Measurements from ENCODE around the gene GIT1. TPM values are rescaled to one million over a fixed set of nuclear protein-coding genes. Genes with fewer than 3 reads are reported as not detected.

Gene GIT1
- total RNA-seq, 1 donor from 2014 or later: 39.8 TPM

DNA sequence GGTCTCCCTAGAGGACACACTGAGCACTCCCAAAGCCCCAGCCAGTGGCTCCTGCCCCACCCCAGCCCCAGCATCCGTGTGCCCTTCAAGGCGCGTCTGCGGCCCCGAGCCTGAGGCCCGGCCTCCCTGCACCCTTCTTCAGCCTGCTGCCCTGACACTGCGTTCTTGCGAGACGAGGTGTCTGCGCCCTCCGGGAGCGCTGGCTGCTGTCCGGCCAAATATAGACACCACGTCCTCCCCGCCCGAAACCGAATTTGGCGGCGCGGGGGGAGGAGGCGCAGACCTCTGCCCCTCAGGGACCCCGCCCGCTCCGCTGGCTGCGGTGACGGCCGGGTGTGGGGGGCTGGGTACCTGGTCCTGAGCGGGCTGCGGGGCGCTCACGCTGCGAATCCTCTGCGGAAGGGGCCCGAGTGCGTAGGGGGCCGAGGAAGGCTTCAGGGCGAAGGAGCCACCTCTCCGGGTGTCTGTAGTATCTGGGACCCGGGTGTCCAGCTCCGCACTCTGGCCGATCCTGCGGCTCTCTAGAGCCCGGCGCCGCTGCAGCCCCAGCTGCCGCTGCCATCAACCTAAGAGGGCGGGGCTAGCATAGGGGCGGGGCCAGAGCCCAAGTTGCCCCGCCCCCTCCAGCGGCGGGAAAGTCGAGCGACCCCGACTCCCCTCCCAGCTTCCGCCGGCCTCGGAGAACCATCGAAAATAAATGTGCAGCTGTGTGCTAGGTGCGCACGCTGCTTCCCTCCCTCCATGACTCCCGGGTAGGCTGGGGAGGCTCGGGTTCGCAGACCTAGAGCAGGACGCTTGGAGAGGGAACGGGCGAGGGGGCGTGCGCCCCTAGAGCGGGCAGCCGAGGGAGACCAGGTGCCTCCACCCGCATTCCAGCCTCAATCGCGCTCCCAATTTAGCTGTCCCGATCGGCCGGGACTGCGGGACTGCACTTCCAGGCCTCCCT lies 33.2 kb upstream of the GIT1 start, which contains the start of gene CORO6:
Gene CORO6 (minus strand): TSS at position 576 of the 946 bp plus-strand sequence. CDS start 1,491 bp downstream, outside the sequence.
- Histone ChIP-seq H3K4me3 (peak within 1 kb of the TSS; percentile 65 to 71), H3K9me3 (no peaks in the 10 kb centered on the region), H3K36me3 (no peaks in the 10 kb centered on the region), H3K27ac (peak within 1 kb of the TSS; percentile 70), H3K27me3 (no peaks in the 10 kb centered on the region), H3K4me1 (peaks cover 42% of the 10 kb centered on the region)
- no peak for DNase-seq (ENCODE audit: extremely low spot score in 2 of 2)
- intact Hi-C loops (cut with DNase I): no loop called here
- TF ChIP-seq POLR2A (IDR thresholded peaks at IDR 0.05) (no peak), POLR2AphosphoS5 (IDR thresholded peaks at IDR 0.05; ENCODE audit: insufficient read depth in 1 of 2, low read depth in 1 of 2) (peak in 1 of 2 donors; percentile 71)
- TF ChIP-seq, protein P1, sequence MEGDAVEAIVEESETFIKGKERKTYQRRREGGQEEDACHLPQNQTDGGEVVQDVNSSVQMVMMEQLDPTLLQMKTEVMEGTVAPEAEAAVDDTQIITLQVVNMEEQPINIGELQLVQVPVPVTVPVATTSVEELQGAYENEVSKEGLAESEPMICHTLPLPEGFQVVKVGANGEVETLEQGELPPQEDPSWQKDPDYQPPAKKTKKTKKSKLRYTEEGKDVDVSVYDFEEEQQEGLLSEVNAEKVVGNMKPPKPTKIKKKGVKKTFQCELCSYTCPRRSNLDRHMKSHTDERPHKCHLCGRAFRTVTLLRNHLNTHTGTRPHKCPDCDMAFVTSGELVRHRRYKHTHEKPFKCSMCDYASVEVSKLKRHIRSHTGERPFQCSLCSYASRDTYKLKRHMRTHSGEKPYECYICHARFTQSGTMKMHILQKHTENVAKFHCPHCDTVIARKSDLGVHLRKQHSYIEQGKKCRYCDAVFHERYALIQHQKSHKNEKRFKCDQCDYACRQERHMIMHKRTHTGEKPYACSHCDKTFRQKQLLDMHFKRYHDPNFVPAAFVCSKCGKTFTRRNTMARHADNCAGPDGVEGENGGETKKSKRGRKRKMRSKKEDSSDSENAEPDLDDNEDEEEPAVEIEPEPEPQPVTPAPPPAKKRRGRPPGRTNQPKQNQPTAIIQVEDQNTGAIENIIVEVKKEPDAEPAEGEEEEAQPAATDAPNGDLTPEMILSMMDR (IDR thresholded peaks at IDR 0.05): no peak

DNA sequence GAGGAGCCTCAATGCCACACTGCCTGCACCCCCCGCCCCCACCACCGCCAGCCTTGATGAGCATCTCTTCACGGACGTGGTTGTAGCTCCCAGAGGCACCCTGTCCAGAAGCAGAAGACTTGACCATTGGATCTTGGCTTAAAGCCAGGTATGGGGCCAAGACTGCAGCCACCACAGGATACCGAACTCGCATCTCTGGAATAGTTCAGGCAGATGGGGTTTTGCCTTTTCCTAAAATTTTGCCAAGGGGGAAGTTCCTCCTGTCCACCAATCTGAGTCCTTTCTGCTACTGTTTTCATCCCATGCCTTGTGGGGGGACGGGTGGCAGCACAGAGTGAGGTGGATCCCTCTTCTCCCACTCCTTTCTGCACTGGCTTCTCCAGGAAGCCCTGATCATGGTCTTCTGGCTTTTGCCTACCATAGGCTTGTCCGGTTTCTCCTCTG lies 32.3 kb upstream of the GIT1 start:
- Histone ChIP-seq H3K27me3 (no peaks in the 10 kb centered on the region), H3K36me3 (no peaks in the 10 kb centered on the region), H3K27ac (peak overlapping the region; percentile 70), H3K4me3 (peak overlapping the region; percentile 65 to 71), H3K9me3 (no peaks in the 10 kb centered on the region), H3K4me1 (peaks cover 50% of the 10 kb centered on the region)
- intact Hi-C loops (cut with DNase I): no loop called here
- DNase-seq (ENCODE audit: extremely low spot score in 2 of 2): no peak
- TF ChIP-seq, protein P1 (IDR thresholded peaks at IDR 0.05): no peak
- TF ChIP-seq POLR2AphosphoS5 (IDR thresholded peaks at IDR 0.05; ENCODE audit: insufficient read depth in 1 of 2, low read depth in 1 of 2): no peak

DNA sequence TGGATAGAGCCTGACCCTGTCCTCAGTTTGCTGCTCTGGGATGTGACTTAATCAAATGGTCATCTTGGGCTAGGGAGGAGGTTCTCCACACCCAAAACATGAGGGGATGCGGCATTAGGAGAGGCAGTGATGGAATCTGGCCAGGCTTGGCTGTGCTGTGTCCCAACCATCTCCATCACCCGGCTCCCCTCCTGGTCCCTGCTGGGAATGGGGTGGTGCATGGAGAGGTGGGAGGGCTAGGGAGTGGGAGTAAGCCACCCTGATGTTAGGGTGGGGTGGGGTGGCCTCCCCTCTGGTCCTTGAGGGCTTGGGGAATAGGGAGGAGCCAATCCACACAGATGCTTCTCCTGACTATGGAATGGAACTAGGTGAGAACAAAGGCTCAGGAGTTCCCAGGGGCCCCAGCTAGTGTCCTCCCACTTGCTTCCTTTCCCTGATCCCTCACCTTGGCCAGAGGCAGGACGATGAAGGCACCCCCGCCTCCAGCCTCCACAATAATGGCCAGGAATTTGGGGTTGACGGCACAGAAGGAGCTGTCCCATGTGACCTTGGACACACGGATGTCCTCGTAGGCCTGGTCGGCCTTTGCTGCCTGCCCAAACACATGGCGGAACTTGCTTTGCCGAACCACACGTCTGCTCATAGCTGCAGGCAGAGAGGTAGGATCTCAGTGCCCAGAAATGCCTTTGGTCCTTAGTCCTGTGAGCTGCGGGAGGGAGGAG lies 31.5 kb upstream of the GIT1 start:
- Histone ChIP-seq H3K9me3 (no peaks in the 10 kb centered on the region), H3K4me3 (no peak overlapping the region), H3K27ac (no peak overlapping the region), H3K36me3 (no peaks in the 10 kb centered on the region), H3K4me1 (peaks cover 59% of the 10 kb centered on the region), H3K27me3 (no peaks in the 10 kb centered on the region)
- intact Hi-C loops (cut with DNase I): no loop called here
- no peak for TF ChIP-seq POLR2AphosphoS5 (IDR thresholded peaks at IDR 0.05; ENCODE audit: insufficient read depth in 1 of 2, low read depth in 1 of 2)
- no peak for DNase-seq (ENCODE audit: extremely low spot score in 2 of 2)

DNA sequence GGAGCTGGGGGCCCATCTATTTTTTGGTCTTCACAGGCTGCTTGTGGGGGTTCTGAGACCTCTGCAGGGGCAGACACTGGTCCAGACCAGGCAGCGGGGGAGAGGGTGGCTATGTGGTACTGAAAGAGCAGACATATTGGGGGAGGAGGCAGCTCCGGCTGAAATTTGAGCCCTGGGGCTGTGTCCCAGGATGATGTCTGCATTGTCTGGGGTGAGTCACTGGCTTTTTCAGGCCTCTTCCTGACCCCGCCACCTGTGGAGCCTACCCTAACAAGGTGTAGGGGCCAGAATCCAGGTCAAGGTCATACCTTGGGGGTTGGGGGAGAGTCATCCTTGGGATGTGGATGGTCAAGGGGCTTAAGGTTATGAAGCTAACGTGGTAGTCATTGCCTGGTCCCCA lies 30.8 kb upstream of the GIT1 start:
- Histone ChIP-seq H3K4me1 (peaks cover 60% of the 10 kb centered on the region), H3K27ac (no peak overlapping the region), H3K4me3 (no peak overlapping the region), H3K27me3 (no peaks in the 10 kb centered on the region), H3K36me3 (no peaks in the 10 kb centered on the region), H3K9me3 (no peaks in the 10 kb centered on the region)
- DNase-seq (ENCODE audit: extremely low spot score in 2 of 2): no peak
- intact Hi-C loops (cut with DNase I): no loop called here
- no peak for TF ChIP-seq POLR2AphosphoS5 (IDR thresholded peaks at IDR 0.05; ENCODE audit: insufficient read depth in 1 of 2, low read depth in 1 of 2)
- TF ChIP-seq POLR2A (IDR thresholded peaks at IDR 0.05): no peak
- TF ChIP-seq, protein P1 (IDR thresholded peaks at IDR 0.05): no peak

DNA sequence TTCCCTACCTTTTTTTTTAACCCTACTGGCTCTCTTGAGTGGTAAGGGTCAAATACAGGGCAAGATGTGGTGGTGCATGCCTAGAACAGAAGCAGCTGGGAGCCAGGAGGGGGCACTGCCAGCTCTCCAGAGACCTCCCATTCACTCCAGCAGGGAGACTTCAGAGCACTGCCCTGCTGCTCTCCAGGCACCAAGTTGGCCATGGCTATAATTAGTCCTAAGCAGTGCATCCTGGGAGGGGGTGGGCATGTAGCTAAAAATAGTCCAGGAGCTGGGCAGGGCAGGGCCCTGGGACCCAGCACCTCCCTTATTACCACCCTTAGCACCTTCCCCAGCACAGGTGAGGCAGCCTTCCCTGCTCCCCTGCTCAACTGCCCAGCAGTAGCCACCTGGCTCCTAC lies 29.8 kb upstream of the GIT1 start:
- intact Hi-C loops (cut with DNase I): loop anchor here (5.0 kb wide), 1 partner anchor 37 kb away; no protein-coding TSS in a partner anchor
- TF ChIP-seq, protein P1 (IDR thresholded peaks at IDR 0.05): no peak
- TF ChIP-seq POLR2AphosphoS5 (IDR thresholded peaks at IDR 0.05; ENCODE audit: insufficient read depth in 1 of 2, low read depth in 1 of 2): no peak
- TF ChIP-seq POLR2A (IDR thresholded peaks at IDR 0.05): no peak
- Histone ChIP-seq H3K27ac (no peak overlapping the region), H3K9me3 (no peaks in the 10 kb centered on the region), H3K4me3 (no peak overlapping the region), H3K36me3 (no peaks in the 10 kb centered on the region), H3K27me3 (no peaks in the 10 kb centered on the region), H3K4me1 (peaks cover 63% of the 10 kb centered on the region)
- DNase-seq (ENCODE audit: extremely low spot score in 2 of 2): no peak

Measured in vagina (tissue), 2 donors.